Stomach (tissue), 4 donors: ENCODE measurements around the gene SSX4B.

Experiments used
- CTCF ChIP-seq, 7 experiments: fragments of 450-650 bp in 4 of 7; fragments of 200-600 bp in 3 of 7; sonication (generic) in 3 of 7; IDR thresholded peaks; one replicate each; pipeline ENCODE4 v1.5.1; 2016 to 2019; ENCODE audit warnings: antibody characterized with exemption in 7 of 7, control low read depth in 2 of 7, mild to moderate bottlenecking in 1 of 7
- EP300 ChIP-seq: sonication (generic); formaldehyde crosslinking; IDR thresholded peaks from one replicate; pipeline ENCODE4 v1.6.1; 2017; ENCODE audit warnings: antibody characterized with exemption
- POLR2AphosphoS5 ChIP-seq, 3 donors: sonication (generic); formaldehyde crosslinking; IDR thresholded peaks; one replicate each; pipeline ENCODE4 v1.6.1; 2016; ENCODE audit warnings: antibody characterized with exemption in 3 of 3

DNA sequence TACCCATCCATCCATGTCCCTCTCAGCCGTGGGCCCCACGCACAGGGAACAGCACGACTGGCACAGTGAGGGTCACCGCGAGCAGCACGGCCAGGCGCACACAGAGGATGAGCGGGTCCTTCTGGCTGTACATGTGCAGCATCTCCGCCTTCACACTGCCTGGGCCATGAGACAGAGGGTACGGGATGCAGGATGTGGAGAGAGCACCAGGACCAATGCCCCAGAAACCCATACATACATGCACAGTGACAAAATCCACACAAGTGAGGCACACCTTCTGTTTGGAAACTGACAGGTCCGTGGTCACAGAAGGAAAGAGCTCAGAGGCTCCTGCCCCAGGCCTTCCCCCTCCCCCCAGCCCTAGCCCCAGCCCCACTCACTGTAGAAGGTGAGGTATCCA lies 48.8 kb upstream of the SSX4B start:
- TF ChIP-seq POLR2AphosphoS5 (IDR thresholded peaks at IDR 0.05) (no peak), CTCF (IDR thresholded peaks at IDR 0.05) (no peak), EP300 (no peak)
